Measurements from ENCODE around the gene MRM2.

DNA sequence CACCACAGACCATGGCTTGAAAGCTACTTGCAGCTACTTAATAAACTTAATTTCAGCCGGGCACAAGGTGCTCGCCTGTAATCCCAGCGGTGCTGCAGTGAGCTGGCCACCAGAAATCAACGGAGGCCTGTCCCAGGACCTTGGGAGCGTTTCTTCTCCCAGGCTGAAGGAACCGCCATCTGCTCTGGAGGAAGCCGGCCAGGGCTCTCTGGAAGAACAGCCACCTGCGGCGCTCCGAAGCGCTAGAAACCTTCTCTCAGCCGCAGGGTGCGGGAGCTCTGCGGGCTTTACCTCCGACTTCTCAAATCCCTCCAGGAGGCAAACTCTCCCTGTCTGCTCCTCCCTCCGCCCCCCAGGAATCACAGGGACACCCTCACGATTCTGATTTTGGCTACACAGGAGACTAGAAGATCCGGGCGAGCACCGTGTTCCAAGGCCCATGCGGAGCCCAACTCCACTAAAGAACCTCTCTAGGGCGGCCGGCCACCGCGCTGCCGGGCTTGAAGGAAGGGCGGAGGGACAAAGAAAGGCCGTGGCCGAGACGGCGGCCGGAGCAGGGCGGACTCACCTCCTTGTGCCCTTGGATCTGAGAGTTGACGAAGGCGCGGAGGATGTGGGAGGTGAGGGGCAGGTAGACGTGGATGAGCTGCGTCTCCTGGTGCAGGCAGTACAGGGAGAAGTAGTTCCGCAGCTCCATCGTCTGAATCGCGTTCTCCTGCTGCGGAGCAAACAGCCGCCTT, 14.5 kb upstream of the MRM2 start:
- TF ChIP-seq, protein P1, sequence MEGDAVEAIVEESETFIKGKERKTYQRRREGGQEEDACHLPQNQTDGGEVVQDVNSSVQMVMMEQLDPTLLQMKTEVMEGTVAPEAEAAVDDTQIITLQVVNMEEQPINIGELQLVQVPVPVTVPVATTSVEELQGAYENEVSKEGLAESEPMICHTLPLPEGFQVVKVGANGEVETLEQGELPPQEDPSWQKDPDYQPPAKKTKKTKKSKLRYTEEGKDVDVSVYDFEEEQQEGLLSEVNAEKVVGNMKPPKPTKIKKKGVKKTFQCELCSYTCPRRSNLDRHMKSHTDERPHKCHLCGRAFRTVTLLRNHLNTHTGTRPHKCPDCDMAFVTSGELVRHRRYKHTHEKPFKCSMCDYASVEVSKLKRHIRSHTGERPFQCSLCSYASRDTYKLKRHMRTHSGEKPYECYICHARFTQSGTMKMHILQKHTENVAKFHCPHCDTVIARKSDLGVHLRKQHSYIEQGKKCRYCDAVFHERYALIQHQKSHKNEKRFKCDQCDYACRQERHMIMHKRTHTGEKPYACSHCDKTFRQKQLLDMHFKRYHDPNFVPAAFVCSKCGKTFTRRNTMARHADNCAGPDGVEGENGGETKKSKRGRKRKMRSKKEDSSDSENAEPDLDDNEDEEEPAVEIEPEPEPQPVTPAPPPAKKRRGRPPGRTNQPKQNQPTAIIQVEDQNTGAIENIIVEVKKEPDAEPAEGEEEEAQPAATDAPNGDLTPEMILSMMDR (conservative IDR thresholded peaks at IDR 0.05) = no peak
- TF ChIP-seq ZFX (IDR thresholded peaks at IDR 0.05) = no peak

Measured in C4-2B (cell line).